SJCRH30 (cell line): ENCODE measurements around the gene GAB2. TPM values are rescaled to one million over a fixed set of nuclear protein-coding genes. Genes with fewer than 3 reads are reported as not detected.

Experiments used
- DNase-seq, 2 experiments: peaks; one replicate each; pipeline ENCODE4 v3.0.0-alpha.2; 2015 to 2020
- H3K27ac ChIP-seq: fragments of 250-450 bp; sonication (Bioruptor Pico); 2 replicates; pipeline ENCODE4 v1.5.1; 2020; ENCODE audit warnings: mild to moderate bottlenecking, moderate library complexity
- H3K27me3 ChIP-seq: fragments of 250-450 bp; sonication (Bioruptor Pico); 2 replicates; pipeline ENCODE4 v1.5.1; 2020; ENCODE audit warnings: mild to moderate bottlenecking, moderate library complexity
- H3K36me3 ChIP-seq: fragments of 250-450 bp; sonication (Bioruptor Pico); 2 replicates; pipeline ENCODE4 v1.5.1; 2020; ENCODE audit warnings: mild to moderate bottlenecking, moderate library complexity
- H3K4me1 ChIP-seq: fragments of 250-450 bp; sonication (Bioruptor Pico); 2 replicates; pipeline ENCODE4 v1.5.1; 2020; ENCODE audit warnings: mild to moderate bottlenecking, moderate library complexity
- H3K4me3 ChIP-seq: fragments of 250-450 bp; sonication (Bioruptor Pico); 2 replicates; pipeline ENCODE4 v1.5.1; 2020; ENCODE audit warnings: mild to moderate bottlenecking, moderate library complexity
- H3K9me3 ChIP-seq: fragments of 250-450 bp; sonication (Bioruptor Pico); replicated peaks from 2 replicates; pipeline ENCODE4 v1.5.1; 2020; ENCODE audit warnings: mild to moderate bottlenecking, moderate library complexity
- total RNA-seq: library from RNA; depleted of rRNA; stranded (reverse); fragments of >200 nt; shearing (Covaris generic); gene quantifications from 2 replicates; pipeline ENCODE4 v1.2.3, GENCODE V29; 2014

The GAB2 gene
- total RNA-seq, 1 experiment from 2014 or later = 5.6 TPM

DNA sequence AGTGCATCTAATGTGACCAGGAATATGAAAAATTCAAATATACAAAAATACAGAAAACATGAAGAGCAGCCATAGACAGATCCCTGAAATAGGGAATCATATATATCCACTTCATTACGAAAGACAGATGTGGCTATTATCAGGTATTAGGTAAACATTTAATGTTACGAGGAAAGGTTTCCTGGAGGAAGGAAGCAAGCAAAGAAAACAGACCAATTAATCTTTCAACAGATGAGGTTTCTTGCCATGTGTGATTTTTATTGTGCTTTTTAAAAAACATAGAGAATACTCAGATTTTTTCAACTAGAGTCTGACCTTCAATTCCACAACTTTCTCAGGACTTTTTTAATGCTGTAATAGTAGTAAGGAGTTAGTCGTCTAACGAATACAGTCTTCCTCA lies 24.3 kb upstream of the GAB2 start:
- no peak for DNase-seq
- Histone ChIP-seq H3K36me3 (peaks cover 7% of the 10 kb centered on the region), H3K27ac (no peak overlapping the region), H3K4me3 (no peak overlapping the region), H3K27me3 (no peaks in the 10 kb centered on the region), H3K9me3 (no peaks in the 10 kb centered on the region), H3K4me1 (no peaks in the 10 kb centered on the region)

- DNase-seq = no peak
- H3K9me3 ChIP-seq = no peaks in the 10 kb centered on the region
- no peak overlapping the region for H3K27ac ChIP-seq
- H3K27me3 ChIP-seq = no peaks in the 10 kb centered on the region
- no peak overlapping the region for H3K4me3 ChIP-seq
- H3K36me3 ChIP-seq = peaks cover 7% of the 10 kb centered on the region
- no peaks in the 10 kb centered on the region for H3K4me1 ChIP-seq
Measured at GRCh38 chr11:78438298-78438975, 20.8 kb upstream of the GAB2 start.

DNA sequence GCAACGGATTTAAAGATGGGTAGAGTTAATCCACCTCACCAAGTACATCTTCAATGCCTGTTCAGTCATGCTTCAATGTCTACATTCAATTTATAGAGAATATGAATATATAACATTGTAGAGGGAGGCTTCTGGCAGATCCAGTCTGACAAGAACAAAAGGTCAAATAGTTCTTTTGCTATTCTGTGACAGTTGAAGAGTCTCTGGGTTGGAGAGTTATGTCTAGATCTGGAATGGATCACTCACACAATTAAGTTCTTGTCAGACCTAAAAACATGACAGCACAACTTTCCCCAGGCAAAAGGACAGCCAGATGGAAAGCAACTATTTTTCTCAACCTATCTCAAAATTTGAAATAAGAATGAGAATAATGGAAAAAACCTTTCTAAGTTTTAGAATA lies 15.3 kb upstream of the GAB2 start:
- Histone ChIP-seq H3K36me3 (0 out of 2 replicates have a peak, but pooled peaks cover 2% of the 10 kb centered on the region), H3K27me3 (no peaks in the 10 kb centered on the region), H3K4me3 (no peak overlapping the region), H3K4me1 (no peaks in the 10 kb centered on the region), H3K27ac (no peak overlapping the region), H3K9me3 (no peaks in the 10 kb centered on the region)
- no peak for DNase-seq

DNA sequence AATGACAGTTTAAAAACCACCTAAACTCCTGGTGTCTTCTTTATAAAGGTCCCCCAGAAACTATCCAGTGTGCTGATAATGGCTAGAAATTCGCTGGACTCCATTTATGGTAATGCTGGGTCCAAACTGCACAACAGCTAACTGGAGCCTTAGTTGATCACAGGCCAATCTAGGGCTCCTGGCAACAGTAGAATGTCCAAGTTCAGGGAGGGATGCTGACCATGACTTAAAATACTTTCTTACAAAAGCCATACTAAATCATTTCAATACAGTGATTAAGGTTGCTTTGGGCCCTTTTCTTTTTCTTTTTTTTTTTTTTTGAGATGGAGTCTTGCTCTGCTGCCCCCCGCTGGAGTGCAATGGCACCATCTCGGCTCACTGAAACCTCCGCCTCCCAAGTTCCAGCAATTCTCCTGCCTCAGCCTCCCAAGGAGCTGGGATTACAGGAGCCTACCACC lies 14.5 kb upstream of the GAB2 start:
- H3K36me3 ChIP-seq = no peaks in the 10 kb centered on the region
- DNase-seq = peak in 1 of 2 experiments; percentile 35
- no peaks in the 10 kb centered on the region for H3K27me3 ChIP-seq
- no peaks in the 10 kb centered on the region for H3K4me1 ChIP-seq
- H3K27ac ChIP-seq = no peak overlapping the region
- no peak overlapping the region for H3K4me3 ChIP-seq
- no peaks in the 10 kb centered on the region for H3K9me3 ChIP-seq

DNA sequence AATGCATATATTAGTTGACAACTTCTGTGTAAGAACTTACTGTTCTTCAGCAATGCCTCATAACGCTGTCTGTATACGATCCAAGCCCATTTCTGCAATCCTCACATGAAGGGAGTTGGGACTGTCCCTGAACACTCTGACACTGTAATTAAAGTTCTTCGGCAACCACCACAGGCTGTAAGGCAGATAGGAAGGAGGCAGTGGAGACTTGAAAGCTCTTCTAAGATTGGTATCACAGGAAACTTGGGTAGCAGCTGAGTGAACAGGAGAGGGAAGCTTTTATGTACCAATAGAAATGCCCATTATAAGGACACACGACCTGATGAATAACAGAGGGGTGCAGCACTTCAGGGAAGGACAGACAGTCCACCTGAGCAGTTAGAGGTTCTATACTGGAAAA lies 12.0 kb upstream of the GAB2 start:
- Histone ChIP-seq H3K4me1 (no peaks in the 10 kb centered on the region), H3K27ac (no peak overlapping the region), H3K36me3 (no peaks in the 10 kb centered on the region), H3K9me3 (no peaks in the 10 kb centered on the region), H3K27me3 (no peaks in the 10 kb centered on the region), H3K4me3 (no peak overlapping the region)
- no peak for DNase-seq

- Histone ChIP-seq H3K4me3 (no peak overlapping the region), H3K9me3 (no peaks in the 10 kb centered on the region), H3K27me3 (no peaks in the 10 kb centered on the region), H3K36me3 (no peaks in the 10 kb centered on the region), H3K27ac (no peak overlapping the region), H3K4me1 (no peaks in the 10 kb centered on the region)
- DNase-seq = no peak
Measured at GRCh38 chr11:78429209-78429608, 11.6 kb upstream of the GAB2 start.

DNA sequence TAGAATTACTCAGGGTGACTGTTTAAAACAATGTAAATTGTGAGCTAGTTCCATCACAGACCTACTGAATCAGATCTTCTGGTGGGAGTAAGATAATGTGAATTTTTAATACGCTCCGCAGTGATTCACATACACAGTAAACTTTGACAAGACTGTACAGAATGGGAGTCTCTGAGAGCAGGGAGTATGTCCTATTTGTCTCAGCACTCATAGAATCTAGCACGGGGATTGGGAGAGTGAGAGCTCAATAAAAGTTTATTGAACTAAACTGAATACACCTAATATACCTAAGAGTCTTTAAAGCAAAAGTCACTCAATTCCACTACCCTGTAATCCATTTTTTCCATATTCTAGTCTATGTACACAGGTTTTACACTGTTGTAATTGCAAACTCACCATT lies 11.2 kb upstream of the GAB2 start:
- Histone ChIP-seq H3K4me1 (no peaks in the 10 kb centered on the region), H3K27me3 (no peaks in the 10 kb centered on the region), H3K4me3 (no peak overlapping the region), H3K9me3 (no peaks in the 10 kb centered on the region), H3K36me3 (no peaks in the 10 kb centered on the region), H3K27ac (no peak overlapping the region)
- DNase-seq = no peak

DNA sequence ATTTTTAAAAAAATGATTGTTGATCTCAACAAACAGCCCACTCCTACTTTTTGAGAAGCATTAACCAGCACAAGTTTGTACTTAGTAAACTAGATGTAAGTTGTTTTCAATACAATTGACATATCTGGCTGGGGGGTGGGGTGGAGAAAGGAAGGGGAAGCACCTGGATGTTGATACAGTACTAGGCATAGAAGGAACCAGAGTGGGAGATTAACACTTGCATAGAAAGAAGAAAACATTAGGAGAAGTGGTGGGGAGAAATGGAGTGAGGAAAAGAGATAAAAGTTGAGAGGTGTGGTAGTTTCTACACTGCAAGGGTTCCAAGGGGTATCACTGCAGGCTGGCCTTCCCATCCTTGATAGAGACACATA lies 10.6 kb upstream of the GAB2 start:
- Histone ChIP-seq H3K36me3 (no peaks in the 10 kb centered on the region), H3K9me3 (no peaks in the 10 kb centered on the region), H3K4me1 (no peaks in the 10 kb centered on the region), H3K4me3 (no peak overlapping the region), H3K27ac (no peak overlapping the region), H3K27me3 (no peaks in the 10 kb centered on the region)
- no peak for DNase-seq

DNA sequence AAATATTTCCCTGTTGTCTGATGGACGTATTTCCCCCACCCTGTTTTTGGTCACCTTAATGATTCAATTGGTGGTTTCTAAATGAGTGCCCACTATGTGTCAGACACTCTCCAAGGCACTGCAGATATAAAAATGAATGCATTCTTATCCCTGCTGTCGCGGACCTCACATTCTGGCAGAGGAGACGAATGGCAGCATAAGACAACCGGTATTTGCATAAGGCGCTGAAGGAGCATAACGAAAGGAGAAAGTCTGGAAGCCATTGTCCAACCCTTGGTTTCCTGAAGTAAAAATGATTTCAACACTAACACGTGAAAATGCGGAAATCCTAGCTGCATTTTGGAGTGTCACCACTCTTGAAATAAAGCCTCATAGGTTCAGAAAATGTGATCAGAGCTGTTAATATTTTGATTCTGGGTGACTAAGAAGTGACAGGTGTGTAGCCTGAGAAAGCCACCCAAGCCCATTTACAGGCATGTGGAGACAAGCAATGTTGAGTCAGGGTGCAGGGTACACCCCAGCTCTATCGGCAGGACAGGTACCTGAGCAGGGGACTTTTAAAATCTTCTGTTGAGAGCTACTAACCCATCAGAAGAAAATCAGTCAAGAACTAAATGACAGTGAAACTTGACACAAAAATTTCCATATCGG lies 10.1 kb upstream of the GAB2 start:
- DNase-seq = no peak
- Histone ChIP-seq H3K9me3 (no peaks in the 10 kb centered on the region), H3K27ac (no peak overlapping the region), H3K27me3 (no peaks in the 10 kb centered on the region), H3K4me1 (no peaks in the 10 kb centered on the region), H3K36me3 (no peaks in the 10 kb centered on the region), H3K4me3 (no peak overlapping the region)

DNA sequence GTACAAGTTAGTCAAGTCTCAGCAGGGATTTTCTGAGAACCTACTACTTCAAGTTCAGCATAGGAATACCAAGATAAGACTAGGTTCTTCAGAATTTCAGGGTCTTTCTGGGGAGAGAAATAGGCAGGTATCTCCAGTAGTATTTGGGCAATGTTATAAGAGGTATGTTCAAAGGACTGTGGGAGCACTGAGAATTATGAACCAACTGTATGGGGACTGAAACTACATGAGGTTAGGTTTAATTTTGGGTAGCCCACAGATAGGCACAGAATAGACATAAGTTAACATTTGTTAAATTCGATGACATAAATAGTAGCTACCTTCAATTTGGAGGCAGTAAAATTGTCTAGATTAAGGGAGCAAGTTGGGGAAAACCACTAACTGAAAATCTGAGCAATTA lies 9.2 kb upstream of the GAB2 start:
- Histone ChIP-seq H3K4me1 (no peaks in the 10 kb centered on the region), H3K27me3 (no peaks in the 10 kb centered on the region), H3K4me3 (no peak overlapping the region), H3K36me3 (no peaks in the 10 kb centered on the region), H3K9me3 (no peaks in the 10 kb centered on the region), H3K27ac (no peak overlapping the region)
- no peak for DNase-seq

GRCh38 chr11:78425399-78426070 lies 7.9 kb upstream of the GAB2 start:
- Histone ChIP-seq H3K27me3 (no peaks in the 10 kb centered on the region), H3K27ac (no peak overlapping the region), H3K9me3 (no peaks in the 10 kb centered on the region), H3K4me3 (no peak overlapping the region), H3K36me3 (no peaks in the 10 kb centered on the region), H3K4me1 (0 out of 2 replicates have a peak, but pooled peaks cover 4% of the 10 kb centered on the region)
- no peak for DNase-seq

- Histone ChIP-seq H3K9me3 (no peaks in the 10 kb centered on the region), H3K4me1 (0 out of 2 replicates have a peak, but pooled peaks cover 4% of the 10 kb centered on the region), H3K4me3 (no peak overlapping the region), H3K27ac (no peak overlapping the region), H3K36me3 (no peaks in the 10 kb centered on the region), H3K27me3 (no peaks in the 10 kb centered on the region)
- DNase-seq = no peak
Measured at GRCh38 chr11:78424334-78425270, 7.0 kb upstream of the GAB2 start.

DNA sequence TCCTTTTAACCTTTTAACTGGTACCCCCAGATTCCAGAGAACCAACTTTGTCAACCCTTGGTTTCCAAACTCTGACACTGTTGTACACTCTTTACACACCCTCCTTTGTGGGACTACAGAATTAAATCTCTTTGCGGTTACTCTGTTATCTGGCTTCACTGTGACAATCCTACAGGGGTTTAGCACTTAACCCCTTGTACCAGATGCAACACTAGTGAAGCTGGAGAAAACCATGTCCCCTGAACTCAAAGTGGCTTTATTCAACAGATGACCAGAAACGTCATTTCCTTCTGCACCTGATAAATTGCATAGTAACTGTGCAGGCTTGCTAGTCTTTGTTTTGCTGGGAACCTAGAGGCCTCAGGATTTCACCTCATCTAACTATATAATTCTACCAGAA lies 5.6 kb upstream of the GAB2 start:
- Histone ChIP-seq H3K4me3 (no peak overlapping the region), H3K36me3 (no peaks in the 10 kb centered on the region), H3K4me1 (0 out of 2 replicates have a peak, but pooled peaks cover 4% of the 10 kb centered on the region), H3K27me3 (no peaks in the 10 kb centered on the region), H3K9me3 (no peaks in the 10 kb centered on the region), H3K27ac (no peak overlapping the region)
- DNase-seq = no peak

DNA sequence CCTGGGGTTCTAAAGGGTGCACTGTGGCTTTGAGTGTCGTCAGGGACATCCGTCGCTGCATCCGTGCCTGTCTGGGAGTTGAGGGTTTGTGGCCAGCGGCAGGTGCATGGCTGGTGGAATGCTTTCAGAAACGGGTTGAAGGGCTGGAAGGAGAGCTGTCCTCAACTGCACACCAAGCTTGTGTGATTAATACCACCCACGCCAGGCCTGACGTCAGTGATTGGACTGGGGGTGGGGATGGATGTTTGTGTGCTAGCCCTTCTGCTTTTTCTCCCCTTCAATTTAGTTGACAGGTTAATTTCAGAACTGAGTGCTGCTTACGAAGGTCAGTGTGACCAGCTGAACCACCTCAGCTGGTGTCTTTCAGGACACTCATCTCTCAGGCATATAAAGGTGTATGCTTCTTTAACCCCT lies 3.2 kb upstream of the GAB2 start:
- Histone ChIP-seq H3K4me1 (0 out of 2 replicates have a peak, but pooled peaks cover 4% of the 10 kb centered on the region), H3K4me3 (no peak overlapping the region), H3K9me3 (no peaks in the 10 kb centered on the region), H3K27ac (no peak overlapping the region), H3K36me3 (no peaks in the 10 kb centered on the region), H3K27me3 (no peaks in the 10 kb centered on the region)
- peak; percentile 31 to 40 for DNase-seq
